ENCODE data around the gene TRPM3.
"Not testable (repeated sequence)": the region's sequence is repeated elsewhere in the genome, so short reads cannot be mapped to it uniquely, and the experiment has no call there.

TRPM3 gene

GRCh38 chr9:70988551-70988950 is 132.9 kb downstream of the TRPM3 start:
- ATAC-seq = no peak

GRCh38 chr9:70987986-70988385 is 133.4 kb downstream of the TRPM3 start:
- ATAC-seq = no peak

GRCh38 chr9:70986984-70987383 is 134.4 kb downstream of the TRPM3 start:
- ATAC-seq = no peak

GRCh38 chr9:70983723-70984295 is 137.6 kb downstream of the TRPM3 start:
- no peak for ATAC-seq

GRCh38 chr9:70981312-70981711 is 140.1 kb downstream of the TRPM3 start:
- no peak for ATAC-seq

- ATAC-seq = no peak
Measured at GRCh38 chr9:70979966-70980365, 141.5 kb downstream of the TRPM3 start.

- ATAC-seq = no peak
Measured at GRCh38 chr9:70978085-70978484, 143.3 kb downstream of the TRPM3 start.

GRCh38 chr9:70975821-70976220 is 145.6 kb downstream of the TRPM3 start:
- no peak for ATAC-seq

- ATAC-seq = no peak
Measured at GRCh38 chr9:70971723-70972122, 149.7 kb downstream of the TRPM3 start.

GRCh38 chr9:70966380-70966779 is 155.0 kb downstream of the TRPM3 start:
- not testable (repeated sequence) for ATAC-seq

- no peak for ATAC-seq
Measured at GRCh38 chr9:70964861-70965260, 156.6 kb downstream of the TRPM3 start.

- ATAC-seq = no peak
Measured at GRCh38 chr9:70963554-70963953, 157.9 kb downstream of the TRPM3 start.

GRCh38 chr9:70962761-70963440 is 158.5 kb downstream of the TRPM3 start:
- ATAC-seq = no peak

- ATAC-seq = no peak
Measured at GRCh38 chr9:70959366-70959765, 162.1 kb downstream of the TRPM3 start.

GRCh38 chr9:70954596-70955143 is 166.8 kb downstream of the TRPM3 start:
- ATAC-seq = no peak

GRCh38 chr9:70954126-70954525 is 167.3 kb downstream of the TRPM3 start:
- no peak for ATAC-seq

- ATAC-seq = no peak
Measured at GRCh38 chr9:70951749-70952727, 169.4 kb downstream of the TRPM3 start.

GRCh38 chr9:70950270-70950669 is 171.2 kb downstream of the TRPM3 start:
- no peak for ATAC-seq

GRCh38 chr9:70949239-70949638 is 172.2 kb downstream of the TRPM3 start:
- ATAC-seq = no peak

GRCh38 chr9:70948744-70949143 is 172.7 kb downstream of the TRPM3 start:
- ATAC-seq = no peak

GRCh38 chr9:70947511-70947910 is 173.9 kb downstream of the TRPM3 start:
- ATAC-seq = no peak

GRCh38 chr9:70947086-70947485 is 174.3 kb downstream of the TRPM3 start:
- no peak for ATAC-seq

GRCh38 chr9:70945301-70945700 is 176.1 kb downstream of the TRPM3 start:
- no peak for ATAC-seq
